HEK293 (cell line): Measurements from ENCODE around the gene LMTK3.

Source experiments
- CTCF ChIA-PET: fragments of 350-600 bp; formaldehyde crosslinking; extraction: SDS; loops from one replicate; lab custom pipeline; 2021; ENCODE audit warnings: antibody characterized with exemption; lab: Yijun Ruan, JAX
- POLR2A ChIA-PET: fragments of 300-600 bp; formaldehyde crosslinking; extraction: SDS; loops from one replicate; lab custom pipeline; 2020; ENCODE audit warnings: antibody characterized with exemption, inconsistent platforms; lab: Yijun Ruan, JAX
- H3K27ac ChIP-seq: fragments of 200-500 bp; sonication (Bioruptor generic); 2 replicates; pipeline ENCODE4 v1.5.1; 2014; ENCODE audit warnings: low read depth, low read length, control low read depth, inconsistent platforms; ENCODE audit errors: extremely low read depth
- H3K36me3 ChIP-seq, 2 experiments: fragments of 200-500 bp in 1 of 2; sonication (Bioruptor generic) in 1 of 2; 1 replicate in 1 of 2; 2 replicates in 1 of 2; pipeline ENCODE4 v1.5.1; 2014 to 2017; ENCODE audit warnings: inconsistent platforms in 2 of 2, low read length in 2 of 2; ENCODE audit not compliant: control insufficient read depth in 2 of 2, insufficient read depth in 1 of 2
- H3K4me1 ChIP-seq: fragments of 200-500 bp; sonication (Bioruptor generic); 2 replicates; pipeline ENCODE4 v1.5.1; 2014; ENCODE audit warnings: mild to moderate bottlenecking, low read length, inconsistent platforms; ENCODE audit not compliant: control insufficient read depth, insufficient read depth
- H3K4me3 ChIP-seq: 2 replicates; pipeline ENCODE4 v1.5.1; 2011; ENCODE audit warnings: low read depth, mild to moderate bottlenecking, control low read depth, low read length, moderate library complexity
- H3K9me3 ChIP-seq: fragments of 200-500 bp; sonication (Bioruptor generic); 2 replicates; pipeline ENCODE4 v1.5.1; 2014; ENCODE audit warnings: low read depth, low read length, inconsistent platforms; ENCODE audit not compliant: control insufficient read depth, insufficient read depth
- HOXD13 ChIP-seq: sonication (generic); formaldehyde crosslinking; IDR thresholded peaks from 2 replicates; pipeline ENCODE4 v1.8.0; 2022; ENCODE audit warnings: missing genetic modification reagents, borderline replicate concordance
- KLF9 ChIP-seq: fragments of 450-650 bp; formaldehyde crosslinking; IDR thresholded peaks from 2 replicates; pipeline ENCODE4 v1.5.1; 2016; ENCODE audit warnings: missing biosample characterization, missing genetic modification characterization, low read depth
- ZBTB1 ChIP-seq: fragments of 450-650 bp; formaldehyde crosslinking; IDR thresholded peaks from 2 replicates; pipeline ENCODE4 v1.5.1; 2016; ENCODE audit warnings: missing biosample characterization, missing genetic modification characterization
- ZBTB49 ChIP-seq: fragments of 450-650 bp; formaldehyde crosslinking; IDR thresholded peaks from 2 replicates; pipeline ENCODE4 v1.5.1; 2016; ENCODE audit warnings: missing biosample characterization, missing genetic modification characterization, low read depth
- ZNF223 ChIP-seq: fragments of 450-650 bp; formaldehyde crosslinking; IDR thresholded peaks from 2 replicates; pipeline ENCODE4 v1.5.1; 2016; ENCODE audit warnings: missing biosample characterization, missing genetic modification characterization
- ZNF350 ChIP-seq: fragments of 450-650 bp; formaldehyde crosslinking; IDR thresholded peaks from 2 replicates; pipeline ENCODE4 v1.5.0; 2017; ENCODE audit warnings: missing biosample characterization, mild to moderate bottlenecking, missing genetic modification characterization
- ZNF398 ChIP-seq: fragments of 450-650 bp; formaldehyde crosslinking; IDR thresholded peaks from 2 replicates; pipeline ENCODE4 v1.5.1; 2017; ENCODE audit warnings: missing biosample characterization, missing genetic modification characterization
- ZNF529 ChIP-seq: fragments of 450-650 bp; formaldehyde crosslinking; IDR thresholded peaks from 2 replicates; pipeline ENCODE4 v1.5.1; 2017; ENCODE audit warnings: missing genetic modification characterization, missing biosample characterization; ENCODE audit not compliant: insufficient replicate concordance
- ZNF555 ChIP-seq: fragments of 450-650 bp; formaldehyde crosslinking; conservative IDR thresholded peaks from 2 replicates; pipeline ENCODE4 v1.5.1; 2017; ENCODE audit warnings: missing biosample characterization, mild to moderate bottlenecking, missing genetic modification characterization, inconsistent platforms
- ZNF704 ChIP-seq: fragments of 450-650 bp; formaldehyde crosslinking; IDR thresholded peaks from 2 replicates; pipeline ENCODE4 v1.5.1; 2016; ENCODE audit warnings: missing biosample characterization, missing genetic modification characterization
- ZNF707 ChIP-seq: fragments of 450-650 bp; formaldehyde crosslinking; IDR thresholded peaks from 2 replicates; pipeline ENCODE4 v1.5.1; 2016; ENCODE audit warnings: missing biosample characterization, missing genetic modification characterization
- ZNF76 ChIP-seq: fragments of 450-650 bp; formaldehyde crosslinking; IDR thresholded peaks from 2 replicates; pipeline ENCODE4; 2016; ENCODE audit warnings: low read depth, missing biosample characterization, missing genetic modification characterization, borderline replicate concordance

LMTK3 gene

GRCh38 chr19:48466561-48467325, 44.9 kb downstream of the LMTK3 start (continued):
- TF ChIP-seq ZNF704 (tag by site-specific recombination): no peak

- POLR2A ChIA-PET: interaction anchor here (0.6 to 1.0 kb wide), 2 partner anchors 14 to 131 kb away, joined by 4 to 7 read pairs; no protein-coding TSS in a partner anchor
Measured at GRCh38 chr19:48465215-48465614, 46.4 kb downstream of the LMTK3 start.

GRCh38 chr19:48461982-48462655, 49.5 kb downstream of the LMTK3 start:
- no peak overlapping the region for H3K27ac ChIP-seq
- ChIA-PET CTCF (interaction anchor here (0.6 to 1.3 kb wide), 2 partner anchors 28 to 195 kb away, joined by 3 read pairs; no protein-coding TSS in a partner anchor), POLR2A (interaction anchor here (0.6 to 1.4 kb wide), 4 partner anchors 11 to 157 kb away, joined by 3 to 4 read pairs (median 3); partner anchors contain the start of gene RPL18)
- H3K9me3 ChIP-seq: no peaks in the 10 kb centered on the region
- H3K4me3 ChIP-seq: no peak overlapping the region
- TF ChIP-seq ZNF76 (tag by site-specific recombination) (peak; percentile 68), ZNF398 (tag by site-specific recombination) (no peak)
- H3K4me1 ChIP-seq: no peaks in the 10 kb centered on the region
- peaks cover 22 to 23% of the 10 kb centered on the region in 2 experiments for H3K36me3 ChIP-seq

More at GRCh38 chr19:48465215-48465614, 46.4 kb downstream of the LMTK3 start:
- no peak for TF ChIP-seq HOXD13 (CRISPR knock-in tag)
- TF ChIP-seq ZBTB1 (tag by site-specific recombination): no peak
- no peak for TF ChIP-seq ZNF529 (tag by site-specific recombination)
- TF ChIP-seq ZBTB49 (tag by site-specific recombination): no peak
- TF ChIP-seq ZNF350 (tag by site-specific recombination): no peak
- TF ChIP-seq ZNF223: no peak
- TF ChIP-seq ZNF555 (tag by site-specific recombination): no peak
- no peak for TF ChIP-seq KLF9 (tag by site-specific recombination)
- TF ChIP-seq ZNF707: no peak
- H3K4me3 ChIP-seq: no peak overlapping the region
- CTCF ChIA-PET: no interaction called here
- H3K4me1 ChIP-seq: peaks cover 10% of the 10 kb centered on the region
- no peak overlapping the region for H3K27ac ChIP-seq
- peaks cover 7 to 14% of the 10 kb centered on the region in 2 experiments for H3K36me3 ChIP-seq
- no peaks in the 10 kb centered on the region for H3K9me3 ChIP-seq
